Ovary (tissue), 9 donors: ENCODE measurements around the gene MCCC2. TPM values are rescaled to one million over a fixed set of nuclear protein-coding genes. Genes with fewer than 3 reads are reported as not detected.
"Not testable (repeated sequence)": the region's sequence is repeated elsewhere in the genome, so short reads cannot be mapped to it uniquely, and the experiment has no call there.

Source experiments
- DNase-seq, 5 donors: peaks; one replicate each; pipeline ENCODE4 v3.0.0-alpha.2; 2019 to 2020
- H3K27ac ChIP-seq, 2 donors: fragments of 200-600 bp; one replicate each; pipeline versions ENCODE4 v1.5.1 to v1.8.0; 2019 to 2022
- H3K27me3 ChIP-seq: fragments of 200-600 bp; one replicate; pipeline ENCODE4 v1.8.0; 2022
- H3K36me3 ChIP-seq: fragments of 200-600 bp; sonication (generic); one replicate; pipeline ENCODE4 v1.5.1; 2019
- H3K4me1 ChIP-seq: one replicate; pipeline ENCODE4 v1.8.1; 2013; ENCODE audit warnings: mild to moderate bottlenecking, moderate library complexity; ENCODE audit not compliant: insufficient read depth
- H3K4me3 ChIP-seq: fragments of 200-600 bp; sonication (generic); one replicate; pipeline ENCODE4 v1.5.1; 2017
- H3K9me3 ChIP-seq, 2 donors: fragments of 200-600 bp in 1 of 2; sonication (generic) in 1 of 2; one replicate each; pipeline versions ENCODE4 v1.5.1 to v1.8.1; 2013 to 2019; ENCODE audit warnings: mild to moderate bottlenecking in 1 of 2, moderate library complexity in 1 of 2
- EP300 ChIP-seq: sonication (generic); formaldehyde crosslinking; IDR thresholded peaks from one replicate; pipeline ENCODE4 v1.6.1; 2017; ENCODE audit warnings: antibody characterized with exemption
- POLR2A ChIP-seq: fragments of 450-650 bp; IDR thresholded peaks from one replicate; pipeline ENCODE4 v1.6.1; 2017; ENCODE audit warnings: antibody characterized with exemption, mild to moderate bottlenecking, moderate library complexity
- WGBS, 3 donors: extraction: QIAGEN DNeasy Blood & Tissue Kit in 1 of 3; methylation state at CpG; one replicate each; pipeline versions ENCODE4 v1.1.5 to v1.1.7; 2013 to 2017; 5-methylcytosine and 5-hydroxymethylcytosine counted together
- intact Hi-C, 4 donors: fragments of 100-400 bp; cut with DNase I; formaldehyde crosslinking; loops; one replicate each; pipeline versions ENCODE4 v1.11.0 to v1.15.1; 2022 to 2023
- polyA plus RNA-seq, 2 donors: library from polyadenylated mRNA; stranded (reverse); fragments of 200-250 nt in 1 of 2; fragments of 350-450 nt in 1 of 2; fragmentation: Illumina TruSeq in 1 of 2; extraction: RNeasy Lipid Tissue Mini Kit (QIAGEN cat#74804) in 1 of 2; gene quantifications; one replicate each; pipeline ENCODE4 v1.2.3, GENCODE V29; 2013 to 2014
- total RNA-seq, 7 donors: library from RNA; depleted of rRNA in 2 of 7; stranded (reverse); fragments of >200 nt in 2 of 7; fragmentation: NEBNext Ultra II Directional in 3 of 7; extraction: Animal tissue kit (Norgen Biotek cat#: 25700) in 3 of 7; gene quantifications; one replicate each; pipeline versions ENCODE4 v1.1.0 to v1.2.4, GENCODE V29; 2016 to 2023
- TF ChIP-seq, protein P1 (sequence below), 3 donors: fragments of 450-650 bp in 2 of 3; fragments of 200-600 bp in 1 of 3; IDR thresholded peaks; one replicate each; pipeline versions ENCODE4 v1.5.1 to v1.8.0; 2016 to 2022; ENCODE audit warnings: antibody characterized with exemption in 3 of 3, mild to moderate bottlenecking in 1 of 3
- donor health status: DM: no; HTN: no; CAD: no; lungs with moderate emphysema.
- donor health status: DM: no; HTN: no; CAD: no.
- donor health status: Bipolar disorder and iron deficiency.
- donor health status: DM: yes; HTN: yes; CAD: no.
- donor health status: DM: no; HTN: no; CAD: no.
- donor health status: DM: yes; HTN: yes; CAD: no.

Gene MCCC2
- total and polyA plus RNA-seq, 9 donors: 15.8 to 59.6 (median 27.0) TPM

- H3K36me3 ChIP-seq: no peaks in the 10 kb centered on the region
- H3K9me3 ChIP-seq: no peaks in the 10 kb centered on the region
- no peak overlapping the region for H3K4me3 ChIP-seq
- TF ChIP-seq POLR2A (no peak), EP300 (no peak)
- TF ChIP-seq, protein P1, sequence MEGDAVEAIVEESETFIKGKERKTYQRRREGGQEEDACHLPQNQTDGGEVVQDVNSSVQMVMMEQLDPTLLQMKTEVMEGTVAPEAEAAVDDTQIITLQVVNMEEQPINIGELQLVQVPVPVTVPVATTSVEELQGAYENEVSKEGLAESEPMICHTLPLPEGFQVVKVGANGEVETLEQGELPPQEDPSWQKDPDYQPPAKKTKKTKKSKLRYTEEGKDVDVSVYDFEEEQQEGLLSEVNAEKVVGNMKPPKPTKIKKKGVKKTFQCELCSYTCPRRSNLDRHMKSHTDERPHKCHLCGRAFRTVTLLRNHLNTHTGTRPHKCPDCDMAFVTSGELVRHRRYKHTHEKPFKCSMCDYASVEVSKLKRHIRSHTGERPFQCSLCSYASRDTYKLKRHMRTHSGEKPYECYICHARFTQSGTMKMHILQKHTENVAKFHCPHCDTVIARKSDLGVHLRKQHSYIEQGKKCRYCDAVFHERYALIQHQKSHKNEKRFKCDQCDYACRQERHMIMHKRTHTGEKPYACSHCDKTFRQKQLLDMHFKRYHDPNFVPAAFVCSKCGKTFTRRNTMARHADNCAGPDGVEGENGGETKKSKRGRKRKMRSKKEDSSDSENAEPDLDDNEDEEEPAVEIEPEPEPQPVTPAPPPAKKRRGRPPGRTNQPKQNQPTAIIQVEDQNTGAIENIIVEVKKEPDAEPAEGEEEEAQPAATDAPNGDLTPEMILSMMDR (IDR thresholded peaks at IDR 0.05): no peak
- intact Hi-C loops: no loop called here
- H3K4me1 ChIP-seq: no peaks in the 10 kb centered on the region
- no peak overlapping the region for H3K27ac ChIP-seq
- DNase-seq: no peak
- WGBS, 3 donors: 92 to 95% (median 95%) methylated on average over 4 of the region's 4 CpGs
- no peaks in the 10 kb centered on the region for H3K27me3 ChIP-seq
Observed at GRCh38 chr5:71596169-71596568, 9.0 kb downstream of the MCCC2 start.

GRCh38 chr5:71597001-71597400, 9.9 kb downstream of the MCCC2 start:
- TF ChIP-seq POLR2A (no peak), EP300 (no peak)
- TF ChIP-seq, protein P1 (IDR thresholded peaks at IDR 0.05): no peak
- intact Hi-C loops: no loop called here
- Histone ChIP-seq H3K36me3 (no peaks in the 10 kb centered on the region), H3K4me3 (no peak overlapping the region), H3K27ac (no peak overlapping the region), H3K27me3 (no peaks in the 10 kb centered on the region), H3K4me1 (no peaks in the 10 kb centered on the region), H3K9me3 (no peaks in the 10 kb centered on the region)
- no peak for DNase-seq
- WGBS, 3 donors: 95 to 100% (median 96%) methylated on average over 1 of the region's 1 CpG

GRCh38 chr5:71600783-71601182, 13.6 kb downstream of the MCCC2 start:
- Histone ChIP-seq H3K4me3 (no peak overlapping the region), H3K27me3 (no peaks in the 10 kb centered on the region), H3K36me3 (no peaks in the 10 kb centered on the region), H3K4me1 (no peaks in the 10 kb centered on the region), H3K27ac (no peak overlapping the region), H3K9me3 (no peaks in the 10 kb centered on the region)
- TF ChIP-seq POLR2A (no peak), EP300 (no peak)
- TF ChIP-seq, protein P1 (IDR thresholded peaks at IDR 0.05): no peak
- DNase-seq: no peak
- 95 to 100% (median 98%) methylated on average over 1 of the region's 1 CpG for WGBS, 3 donors
- intact Hi-C loops: no loop called here

DNA sequence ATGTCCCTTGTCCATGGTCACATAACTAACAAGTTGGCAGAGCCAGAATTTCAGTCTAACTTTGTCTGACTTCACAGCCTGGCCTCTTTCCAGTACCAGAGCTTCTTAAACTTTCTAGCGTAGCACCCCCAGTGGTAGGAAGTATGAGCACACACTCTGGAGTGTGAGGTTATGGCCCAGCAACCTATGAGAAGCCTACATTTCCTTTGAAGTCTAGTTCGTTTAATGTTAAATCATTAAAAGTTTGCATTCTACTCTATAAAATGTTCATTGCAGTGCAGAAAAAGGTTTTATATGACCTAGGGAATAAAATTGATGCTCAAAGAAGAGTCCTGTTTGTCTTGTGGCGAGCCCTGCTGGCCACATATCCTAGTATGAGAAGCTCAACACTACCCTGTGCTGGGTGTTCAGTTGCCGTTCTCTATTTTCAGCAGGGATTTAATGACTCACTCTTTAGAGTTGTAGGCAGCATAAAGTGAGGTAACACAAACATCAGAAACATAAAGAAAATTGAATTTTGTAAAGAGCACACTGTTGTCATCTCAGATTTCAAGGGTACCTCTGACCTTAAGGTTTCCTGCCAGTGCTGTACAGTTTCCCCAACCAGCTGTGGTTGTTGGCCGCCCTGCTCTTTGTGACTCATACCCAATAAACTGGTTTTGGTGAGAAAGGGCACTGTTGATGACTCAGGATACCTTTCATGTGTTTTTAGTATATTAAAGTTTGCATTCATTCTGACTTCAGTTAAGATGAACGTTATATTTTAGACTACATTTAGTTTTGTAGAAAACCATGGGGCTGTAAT, 14.3 kb downstream of the MCCC2 start:
- Histone ChIP-seq H3K27me3 (no peaks in the 10 kb centered on the region), H3K4me1 (no peaks in the 10 kb centered on the region), H3K4me3 (no peak overlapping the region), H3K36me3 (no peaks in the 10 kb centered on the region), H3K27ac (no peak overlapping the region), H3K9me3 (no peaks in the 10 kb centered on the region)
- intact Hi-C loops: no loop called here
- 62 to 69% (median 65%) methylated on average over 6 of the region's 6 CpGs for WGBS, 3 donors
- TF ChIP-seq POLR2A (no peak), EP300 (no peak)
- TF ChIP-seq, protein P1 (IDR thresholded peaks at IDR 0.05): no peak
- DNase-seq: peak in 1 of 5 donors; percentile 29

- WGBS, 3 donors: 93 to 98% (median 96%) methylated on average over 10 to 15 of the region's 16 CpGs
- intact Hi-C loops, H3K36me3 ChIP-seq: not testable (repeated sequence)
Observed at GRCh38 chr5:71609916-71610315, 22.8 kb downstream of the MCCC2 start.

More at GRCh38 chr5:71609916-71610315, 22.8 kb downstream of the MCCC2 start:
- not testable (repeated sequence) for DNase-seq, H3K27me3 ChIP-seq, H3K4me1 ChIP-seq, H3K9me3 ChIP-seq, H3K4me3 ChIP-seq, H3K27ac ChIP-seq
